Natural killer cell (primary cell): ENCODE results near the gene ADGRV1. TPM values are rescaled to one million over a fixed set of nuclear protein-coding genes. Genes with fewer than 3 reads are reported as not detected.

Experiments used
- ATAC-seq, 3 donors: fragments of 150-1000 bp in 2 of 3; fragments of 200-7000 bp in 1 of 3; cut with Tn5 transposase; 1 replicate in 1 of 3; 2 replicates in 2 of 3; pipeline ENCODE4 v1.10.0; 2021; ENCODE audit warnings: mild to moderate bottlenecking in 2 of 3, moderate library complexity in 2 of 3
- DNase-seq, 2 donors: peaks; one replicate each; pipeline versions ENCODE4 v3.0.0 to v3.0.0-alpha.2; 2013 to 2021; ENCODE audit warnings: mixed read lengths in 1 of 2
- H3K27ac ChIP-seq: one replicate; pipeline ENCODE4 v1.5.1; 2013; ENCODE audit warnings: mild to moderate bottlenecking, low read length
- H3K27me3 ChIP-seq: one replicate; pipeline ENCODE4 v1.6.1; 2013; ENCODE audit warnings: low read length; ENCODE audit not compliant: control insufficient read depth, insufficient read depth
- H3K36me3 ChIP-seq: one replicate; pipeline ENCODE4 v1.6.1; 2013; ENCODE audit warnings: low read length; ENCODE audit not compliant: control insufficient read depth, insufficient read depth
- H3K4me1 ChIP-seq: one replicate; pipeline ENCODE4 v1.6.1; 2013; ENCODE audit warnings: low read length; ENCODE audit not compliant: control insufficient read depth, insufficient read depth
- H3K4me3 ChIP-seq: one replicate; pipeline ENCODE4 v1.5.1; 2013; ENCODE audit warnings: low read length
- H3K9me3 ChIP-seq: one replicate; pipeline ENCODE4 v1.6.1; 2013; ENCODE audit warnings: low read length; ENCODE audit not compliant: control insufficient read depth, insufficient read depth
- H3K27ac Mint-ChIP-seq, 2 donors: one replicate each; pipeline ENCODE4 v1.8.0; 2022; ENCODE audit warnings: mild to moderate bottlenecking in 2 of 2, mixed read lengths in 2 of 2, moderate library complexity in 1 of 2
- H3K27me3 Mint-ChIP-seq, 2 donors: one replicate each; pipeline ENCODE4 v1.8.0; 2022; ENCODE audit warnings: low read depth in 2 of 2, mixed read lengths in 2 of 2
- H3K36me3 Mint-ChIP-seq: one replicate; pipeline ENCODE4 v1.8.0; 2022; ENCODE audit warnings: mixed read lengths
- H3K4me1 Mint-ChIP-seq, 2 donors: one replicate each; pipeline ENCODE4 v1.8.0; 2022; ENCODE audit warnings: mixed read lengths in 2 of 2
- H3K4me3 Mint-ChIP-seq: one replicate; pipeline ENCODE4 v1.8.0; 2022; ENCODE audit warnings: mild to moderate bottlenecking, moderate library complexity, mixed read lengths
- H3K9me3 Mint-ChIP-seq, 2 donors: one replicate each; pipeline ENCODE4 v1.8.0; 2022; ENCODE audit warnings: mixed read lengths in 2 of 2
- WGBS: methylation state at CpG from one replicate; pipeline ENCODE4 v1.1.7; 2013; ENCODE audit warnings: missing lambda C conversion rate; ENCODE audit not compliant: insufficient coverage; 5-methylcytosine and 5-hydroxymethylcytosine counted together
- intact Hi-C: fragments of 100-400 bp; cut with micrococcal nuclease; formaldehyde crosslinking; loops from one replicate; pipeline ENCODE4 v1.14.2; 2022
- total RNA-seq, 4 donors: library from RNA; stranded (reverse); fragments of 120-200 nt in 1 of 4; gene quantifications; one replicate each; pipeline versions ENCODE4 v1.2.3 to v1.2.4, GENCODE V29; 2013 to 2022
- TF ChIP-seq, protein P1 (sequence below): fragments of 200-600 bp; IDR thresholded peaks from one replicate; pipeline ENCODE4 v1.8.0; 2022; ENCODE audit warnings: antibody characterized with exemption

Gene ADGRV1
- total RNA-seq, 3 donors from 2014 or later (not counting 1 experiment from before 2014, with no cell fraction given) = 0.50 to 0.71 TPM; not detected in 1

DNA sequence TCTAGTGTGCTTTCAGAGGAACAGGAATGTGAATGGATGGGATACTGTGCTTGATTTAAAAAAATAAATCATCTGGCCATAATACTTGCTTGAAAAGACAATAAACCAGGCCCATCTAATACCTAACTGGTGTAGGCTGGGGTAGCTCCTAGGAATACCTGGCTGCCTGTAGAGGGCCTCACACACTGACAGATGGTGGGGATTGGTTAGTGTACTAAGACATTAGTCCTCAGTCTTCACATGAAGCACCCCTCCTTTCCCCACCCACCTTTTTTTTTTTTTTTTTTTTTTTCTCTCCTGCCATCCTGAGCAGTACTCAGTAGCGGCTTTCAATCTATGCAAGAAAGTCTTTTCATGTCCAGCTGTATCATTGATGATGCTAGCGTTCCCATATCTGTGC is 130.5 kb downstream of the ADGRV1 start:
- intact Hi-C loops = no loop called here
- Mint-ChIP-seq H3K9me3 (no peaks in the 10 kb centered on the region), H3K27me3 (no peaks in the 10 kb centered on the region), H3K4me1 (no peaks in the 10 kb centered on the region), H3K27ac (no peak overlapping the region), H3K36me3 (no peaks in the 10 kb centered on the region), H3K4me3 (no peak overlapping the region)
- no CpG with 5 or more reads among the region's 2 CpGs for WGBS
- no peaks in the 10 kb centered on the region for H3K27me3 ChIP-seq
- TF ChIP-seq, protein P1, sequence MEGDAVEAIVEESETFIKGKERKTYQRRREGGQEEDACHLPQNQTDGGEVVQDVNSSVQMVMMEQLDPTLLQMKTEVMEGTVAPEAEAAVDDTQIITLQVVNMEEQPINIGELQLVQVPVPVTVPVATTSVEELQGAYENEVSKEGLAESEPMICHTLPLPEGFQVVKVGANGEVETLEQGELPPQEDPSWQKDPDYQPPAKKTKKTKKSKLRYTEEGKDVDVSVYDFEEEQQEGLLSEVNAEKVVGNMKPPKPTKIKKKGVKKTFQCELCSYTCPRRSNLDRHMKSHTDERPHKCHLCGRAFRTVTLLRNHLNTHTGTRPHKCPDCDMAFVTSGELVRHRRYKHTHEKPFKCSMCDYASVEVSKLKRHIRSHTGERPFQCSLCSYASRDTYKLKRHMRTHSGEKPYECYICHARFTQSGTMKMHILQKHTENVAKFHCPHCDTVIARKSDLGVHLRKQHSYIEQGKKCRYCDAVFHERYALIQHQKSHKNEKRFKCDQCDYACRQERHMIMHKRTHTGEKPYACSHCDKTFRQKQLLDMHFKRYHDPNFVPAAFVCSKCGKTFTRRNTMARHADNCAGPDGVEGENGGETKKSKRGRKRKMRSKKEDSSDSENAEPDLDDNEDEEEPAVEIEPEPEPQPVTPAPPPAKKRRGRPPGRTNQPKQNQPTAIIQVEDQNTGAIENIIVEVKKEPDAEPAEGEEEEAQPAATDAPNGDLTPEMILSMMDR = no peak
- H3K9me3 ChIP-seq = no peaks in the 10 kb centered on the region
- H3K4me3 ChIP-seq = no peak overlapping the region
- no peak overlapping the region for H3K27ac ChIP-seq
- no peak for ATAC-seq
- no peaks in the 10 kb centered on the region for H3K4me1 ChIP-seq
- no peak for DNase-seq
- no peaks in the 10 kb centered on the region for H3K36me3 ChIP-seq

GRCh38 chr5:90690307-90690706 is 131.7 kb downstream of the ADGRV1 start:
- ATAC-seq = no peak

DNA sequence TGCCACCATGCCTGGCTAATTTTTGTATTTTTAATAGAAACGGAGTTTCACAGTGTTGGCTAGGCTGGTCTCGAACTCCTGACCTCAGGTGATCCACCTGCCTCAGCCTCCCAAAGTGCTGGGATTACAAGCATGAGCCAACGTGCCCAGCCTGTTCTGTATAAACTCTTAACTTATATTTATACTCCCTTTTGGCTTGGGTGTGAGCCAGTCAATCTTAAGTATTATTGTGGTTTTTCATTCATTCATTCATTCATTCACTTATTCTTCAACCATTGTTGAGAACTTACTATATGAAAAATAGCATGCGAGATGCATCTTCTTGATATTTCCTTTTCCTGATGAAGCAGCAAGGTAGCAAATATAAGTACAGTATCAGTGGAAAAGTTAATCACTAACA is 132.9 kb downstream of the ADGRV1 start:
- Histone ChIP-seq H3K27ac (no peak overlapping the region), H3K4me3 (no peak overlapping the region), H3K9me3 (no peaks in the 10 kb centered on the region), H3K36me3 (no peaks in the 10 kb centered on the region), H3K4me1 (no peaks in the 10 kb centered on the region), H3K27me3 (no peaks in the 10 kb centered on the region)
- H3K27ac Mint-ChIP-seq = no peak overlapping the region
- H3K4me3 Mint-ChIP-seq = no peak overlapping the region
- ATAC-seq (no peak), DNase-seq (no peak)
- H3K4me1 Mint-ChIP-seq = no peaks in the 10 kb centered on the region
- WGBS = 75% methylated on average over 3 of the region's 4 CpGs
- no peaks in the 10 kb centered on the region for H3K27me3 Mint-ChIP-seq
- no peaks in the 10 kb centered on the region for H3K9me3 Mint-ChIP-seq
- TF ChIP-seq, protein P1 = no peak
- intact Hi-C loops = no loop called here
- H3K36me3 Mint-ChIP-seq = no peaks in the 10 kb centered on the region

More at GRCh38 chr5:90690307-90690706, 131.7 kb downstream of the ADGRV1 start:
- H3K4me1 Mint-ChIP-seq = no peaks in the 10 kb centered on the region
- Histone ChIP-seq H3K4me3 (no peak overlapping the region), H3K27ac (no peak overlapping the region), H3K4me1 (no peaks in the 10 kb centered on the region), H3K27me3 (no peaks in the 10 kb centered on the region), H3K36me3 (no peaks in the 10 kb centered on the region), H3K9me3 (no peaks in the 10 kb centered on the region)
- H3K27ac Mint-ChIP-seq = no peak overlapping the region
- TF ChIP-seq, protein P1 = no peak
- no peak for DNase-seq
- intact Hi-C loops = no loop called here
- no peak overlapping the region for H3K4me3 Mint-ChIP-seq
- H3K27me3 Mint-ChIP-seq = no peaks in the 10 kb centered on the region
- no peaks in the 10 kb centered on the region for H3K36me3 Mint-ChIP-seq
- H3K9me3 Mint-ChIP-seq = no peaks in the 10 kb centered on the region

GRCh38 chr5:90696153-90696552 is 137.6 kb downstream of the ADGRV1 start:
- Mint-ChIP-seq H3K36me3 (no peaks in the 10 kb centered on the region), H3K27ac (no peak overlapping the region), H3K4me3 (no peak overlapping the region), H3K4me1 (no peaks in the 10 kb centered on the region), H3K27me3 (peaks cover 0 to 3% of the 10 kb centered on the region in 2 donors), H3K9me3 (no peaks in the 10 kb centered on the region)
- 0% methylated on average over 1 of the region's 2 CpGs for WGBS
- intact Hi-C loops = no loop called here
- no peaks in the 10 kb centered on the region for H3K27me3 ChIP-seq
- no peak overlapping the region for H3K27ac ChIP-seq
- no peaks in the 10 kb centered on the region for H3K4me1 ChIP-seq
- TF ChIP-seq, protein P1 = no peak
- no peaks in the 10 kb centered on the region for H3K9me3 ChIP-seq
- DNase-seq = no peak
- no peak for ATAC-seq
- no peak overlapping the region for H3K4me3 ChIP-seq
- H3K36me3 ChIP-seq = no peaks in the 10 kb centered on the region
